Measurements from ENCODE around the gene MYO1D.

- no peak for TF ChIP-seq CTCF (IDR thresholded peaks at IDR 0.05; ENCODE audit: low read length)
- no peak for TF ChIP-seq EZH2 (optimal IDR thresholded peaks at IDR 0.05; ENCODE audit: low read depth, low read length)
- no peak for TF ChIP-seq EZH2phosphoT487 (IDR thresholded peaks at IDR 0.05; ENCODE audit: low read length)
These were observed 401.7 kb downstream of the MYO1D start for GRCh38 chr17:32475258-32475657.

Measured in MM.1S (cell line).